ENCODE measurements around the gene HINT1.
"Not testable (repeated sequence)": the region's sequence is repeated elsewhere in the genome, so short reads cannot be mapped to it uniquely, and the experiment has no call there.

HINT1 gene

DNA sequence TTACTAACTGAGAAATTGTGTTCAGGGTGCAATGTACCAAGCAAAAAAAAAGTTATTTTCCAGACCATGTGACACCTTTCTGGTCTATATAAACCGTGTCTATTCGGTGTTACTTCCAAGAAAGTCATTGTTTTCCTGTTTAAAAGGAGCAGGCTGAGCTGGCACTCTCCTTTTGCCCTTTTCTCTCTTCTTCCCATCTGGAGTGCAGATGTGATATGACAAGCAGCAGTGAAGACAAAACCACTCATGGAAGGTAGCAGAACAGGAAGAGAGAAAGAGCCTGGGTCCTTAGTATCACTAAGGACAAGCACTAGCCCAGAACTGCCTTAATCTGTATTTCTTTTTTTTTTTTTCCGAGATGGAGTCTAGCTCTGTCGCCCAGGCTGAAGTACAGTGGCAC is 31.3 kb upstream of the HINT1 start:
- TF ChIP-seq, protein P1, sequence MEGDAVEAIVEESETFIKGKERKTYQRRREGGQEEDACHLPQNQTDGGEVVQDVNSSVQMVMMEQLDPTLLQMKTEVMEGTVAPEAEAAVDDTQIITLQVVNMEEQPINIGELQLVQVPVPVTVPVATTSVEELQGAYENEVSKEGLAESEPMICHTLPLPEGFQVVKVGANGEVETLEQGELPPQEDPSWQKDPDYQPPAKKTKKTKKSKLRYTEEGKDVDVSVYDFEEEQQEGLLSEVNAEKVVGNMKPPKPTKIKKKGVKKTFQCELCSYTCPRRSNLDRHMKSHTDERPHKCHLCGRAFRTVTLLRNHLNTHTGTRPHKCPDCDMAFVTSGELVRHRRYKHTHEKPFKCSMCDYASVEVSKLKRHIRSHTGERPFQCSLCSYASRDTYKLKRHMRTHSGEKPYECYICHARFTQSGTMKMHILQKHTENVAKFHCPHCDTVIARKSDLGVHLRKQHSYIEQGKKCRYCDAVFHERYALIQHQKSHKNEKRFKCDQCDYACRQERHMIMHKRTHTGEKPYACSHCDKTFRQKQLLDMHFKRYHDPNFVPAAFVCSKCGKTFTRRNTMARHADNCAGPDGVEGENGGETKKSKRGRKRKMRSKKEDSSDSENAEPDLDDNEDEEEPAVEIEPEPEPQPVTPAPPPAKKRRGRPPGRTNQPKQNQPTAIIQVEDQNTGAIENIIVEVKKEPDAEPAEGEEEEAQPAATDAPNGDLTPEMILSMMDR (conservative IDR thresholded peaks at IDR 0.05; ENCODE audit: low read depth) = no peak
- no peak for DNase-seq (ENCODE audit: low spot score)
- CTCF ChIA-PET = interaction anchor here (0.7 kb wide), 1 partner anchor 94 kb away, joined by 4 read pairs; no protein-coding TSS in a partner anchor
- POLR2A ChIA-PET (ENCODE audit: low non-redundant PET) = no interaction called here
- no peak overlapping the region for H3K27ac ChIP-seq

GRCh38 chr5:131195696-131196095 is 30.6 kb upstream of the HINT1 start:
- no peak overlapping the region for H3K27ac ChIP-seq
- ChIA-PET POLR2A (ENCODE audit: low non-redundant PET) (no interaction called here), CTCF (interaction anchor here (0.7 to 0.9 kb wide), 2 partner anchors 69 to 95 kb away, joined by 3 to 4 read pairs; partner anchors contain the start of gene CDC42SE2)
- no peak for DNase-seq (ENCODE audit: low spot score)
- TF ChIP-seq, protein P1 (conservative IDR thresholded peaks at IDR 0.05; ENCODE audit: low read depth) = no peak

GRCh38 chr5:131194725-131195124 is 29.7 kb upstream of the HINT1 start:
- TF ChIP-seq, protein P1 (conservative IDR thresholded peaks at IDR 0.05; ENCODE audit: low read depth) = no peak
- CTCF ChIA-PET = interaction anchor here (0.9 kb wide), 1 partner anchor 70 kb away, joined by 3 read pairs; the partner anchor contains the start of gene CDC42SE2
- no peak overlapping the region for H3K27ac ChIP-seq
- POLR2A ChIA-PET (ENCODE audit: low non-redundant PET) = no interaction called here
- DNase-seq (ENCODE audit: low spot score) = no peak

- H3K27ac ChIP-seq; POLR2A ChIA-PET (ENCODE audit: low non-redundant PET); CTCF ChIA-PET; DNase-seq (ENCODE audit: low spot score): not testable (repeated sequence)
Observed at GRCh38 chr5:131193897-131194296, 28.8 kb upstream of the HINT1 start.

- CTCF ChIA-PET = no interaction called here
- H3K27ac ChIP-seq = no peak overlapping the region
- DNase-seq (ENCODE audit: low spot score) = no peak
- TF ChIP-seq, protein P1 (conservative IDR thresholded peaks at IDR 0.05; ENCODE audit: low read depth) = no peak
- POLR2A ChIA-PET (ENCODE audit: low non-redundant PET) = no interaction called here
Observed at GRCh38 chr5:131193106-131193505, 28.1 kb upstream of the HINT1 start.

DNA sequence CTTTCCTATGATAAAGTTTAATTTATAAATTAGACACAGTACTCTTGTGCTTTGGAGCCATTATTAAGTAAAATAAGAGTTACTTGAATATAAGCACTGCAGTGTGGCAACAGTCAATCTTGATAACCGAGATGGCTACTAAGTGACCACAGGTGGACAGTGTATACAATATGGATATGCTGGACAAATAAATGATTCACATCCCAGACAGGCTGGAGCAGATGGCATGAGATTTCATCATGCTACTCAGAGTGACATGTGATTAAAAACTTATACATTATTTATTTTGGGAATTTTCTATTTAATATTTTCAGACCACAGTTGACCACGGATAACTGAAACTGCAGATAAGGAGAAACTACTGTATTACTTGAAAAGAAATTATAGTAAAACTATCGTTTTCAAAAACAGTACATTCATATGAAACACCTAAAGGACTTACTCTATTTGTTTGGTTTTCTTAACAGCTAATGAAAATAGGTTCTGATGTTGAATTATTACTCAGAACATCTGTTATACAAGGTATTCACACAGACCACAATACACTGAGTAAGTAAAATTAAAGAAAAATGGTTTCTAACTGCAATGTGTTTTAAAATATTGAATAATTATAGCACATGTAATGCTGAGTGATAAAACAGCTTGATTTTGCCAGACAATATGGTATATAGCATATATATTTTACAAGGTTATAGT is 21.7 kb upstream of the HINT1 start:
- ChIA-PET POLR2A (ENCODE audit: low non-redundant PET) (no interaction called here), CTCF (interaction anchor here (0.6 kb wide), 1 partner anchor 12 kb away, joined by 5 read pairs; no protein-coding TSS in a partner anchor)
- H3K27ac ChIP-seq = no peak overlapping the region
- TF ChIP-seq, protein P1 (conservative IDR thresholded peaks at IDR 0.05; ENCODE audit: low read depth) = no peak
- no peak for DNase-seq (ENCODE audit: low spot score)

DNA sequence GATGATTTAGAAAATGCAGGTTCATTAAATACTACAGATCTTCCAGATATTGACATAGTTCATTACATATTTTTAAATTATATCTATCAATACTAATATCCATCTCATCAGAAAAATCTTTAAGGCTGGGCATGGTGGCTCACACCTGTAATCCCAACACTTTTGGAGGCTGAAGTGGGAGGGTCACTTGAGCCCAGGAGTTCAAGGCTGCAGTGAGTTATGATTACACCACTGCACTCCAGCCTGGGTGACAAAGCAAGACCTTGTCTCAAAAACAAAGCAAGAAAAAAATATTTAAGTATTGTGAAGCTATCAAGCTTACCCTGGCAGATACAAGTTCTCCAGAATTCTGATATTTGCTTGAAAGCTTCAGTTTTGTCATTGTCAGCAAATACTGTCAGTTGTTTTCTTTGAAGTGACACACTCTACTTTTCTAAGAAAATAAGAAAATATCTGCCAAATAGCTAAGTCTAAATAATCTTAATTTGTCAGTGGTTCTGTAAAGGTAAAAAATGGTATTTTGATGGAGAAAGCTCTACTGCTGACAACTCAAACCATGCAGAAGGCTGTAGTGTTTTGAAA is 20.6 kb upstream of the HINT1 start:
- ChIA-PET CTCF (no interaction called here), POLR2A (ENCODE audit: low non-redundant PET) (no interaction called here)
- H3K27ac ChIP-seq = no peak overlapping the region
- TF ChIP-seq, protein P1 (conservative IDR thresholded peaks at IDR 0.05; ENCODE audit: low read depth) = no peak
- no peak for DNase-seq (ENCODE audit: low spot score)

All from RWPE1 (cell line).